ENCODE results near the gene ZNF32. TPM values are rescaled to one million over a fixed set of nuclear protein-coding genes. Genes with fewer than 3 reads are reported as not detected.
A peak's percentile ranks its signal among the peaks of the same experiment; 100 is the strongest.

ZNF32 gene
- total and polyA plus RNA-seq, 2 of the 8 experiments (the other 6 are each of a cell fraction or from before 2014, with no cell fraction given) = 17.2 to 22.5 TPM

GRCh38 chr10:43667317-43667731 is 18.6 kb upstream of the ZNF32 start (continued):
- TF ChIP-seq CHD1 (IDR thresholded peaks at IDR 0.05; ENCODE audit: low read depth, low read length) = no peak
- TF ChIP-seq CREB1 (IDR thresholded peaks at IDR 0.05) = peak; percentile 36; the same call in 1 of the 2 replicates
- TF ChIP-seq RBBP5 (IDR thresholded peaks at IDR 0.05; ENCODE audit: borderline replicate concordance, low read depth, low read length) = no peak
- TF ChIP-seq KDM4A (IDR thresholded peaks at IDR 0.05; ENCODE audit: low read depth, low read length, severe bottlenecking) = peak; percentile 86
- no peak for TF ChIP-seq RXRA (IDR thresholded peaks at IDR 0.05; ENCODE audit: insufficient read depth, low read depth, low read length)
- TF ChIP-seq TCF12 (IDR thresholded peaks at IDR 0.05; ENCODE audit: low read depth, low read length) = no peak
- TF ChIP-seq POLR2A (IDR thresholded peaks at IDR 0.05; ENCODE audit: control extremely low read depth in 1 of 2, low read depth in 2 of 2, low read length in 2 of 2) = no peak
- TF ChIP-seq TAF1 (IDR thresholded peaks at IDR 0.05; ENCODE audit: low read depth, low read length) = no peak
- TF ChIP-seq BACH1 (IDR thresholded peaks at IDR 0.05; ENCODE audit: low read length) = no peak
- no peak for TF ChIP-seq TEAD4 (IDR thresholded peaks at IDR 0.05; ENCODE audit: low read depth, low read length)
- TF ChIP-seq YY1 (IDR thresholded peaks at IDR 0.05; ENCODE audit: low read depth, low read length) = no peak
- no peak for TF ChIP-seq RFX5 (IDR thresholded peaks at IDR 0.05; ENCODE audit: borderline replicate concordance, low read depth, low read length)
- TF ChIP-seq GABPA (IDR thresholded peaks at IDR 0.05; ENCODE audit: borderline replicate concordance, insufficient read depth, low read length) = no peak
- no peak for TF ChIP-seq FOSL1 (IDR thresholded peaks at IDR 0.05; ENCODE audit: insufficient read depth, low read depth, low read length)
